A172 (cell line): ENCODE measurements around the gene ITGA11. TPM values are rescaled to one million over a fixed set of nuclear protein-coding genes. Genes with fewer than 3 reads are reported as not detected.
"Not testable (repeated sequence)": the region's sequence is repeated elsewhere in the genome, so short reads cannot be mapped to it uniquely, and the experiment has no call there.

ENCODE experiments used
- DNase-seq: peaks from one replicate; pipeline ENCODE4 v3.0.0-alpha.2; 2015; ENCODE audit warnings: low spot score
- total RNA-seq: library from RNA; depleted of rRNA; stranded (reverse); fragments of >200 nt; shearing (Covaris generic); gene quantifications from 2 replicates; pipeline ENCODE4 v1.2.3, GENCODE V29; 2014

The ITGA11 gene
- total RNA-seq, 1 experiment from 2014 or later, result 0.72 TPM

GRCh38 chr15:68423359-68424296 is 8.3 kb downstream of the ITGA11 start:
- DNase-seq, result no peak

GRCh38 chr15:68422403-68423145 is 9.4 kb downstream of the ITGA11 start:
- not testable (repeated sequence) for DNase-seq

- DNase-seq, result peak; percentile 7
These were observed 10.1 kb downstream of the ITGA11 start for GRCh38 chr15:68421798-68422402.

GRCh38 chr15:68421115-68421551 is 10.8 kb downstream of the ITGA11 start:
- no peak for DNase-seq

GRCh38 chr15:68420186-68420684 is 11.7 kb downstream of the ITGA11 start:
- DNase-seq, result peak; percentile 57

GRCh38 chr15:68419301-68420175 is 12.4 kb downstream of the ITGA11 start:
- DNase-seq, result no peak

- peak; percentile 54 for DNase-seq
These were observed 13.3 kb downstream of the ITGA11 start for GRCh38 chr15:68418611-68419161.

GRCh38 chr15:68417897-68418296 is 14.1 kb downstream of the ITGA11 start:
- DNase-seq, result no peak

GRCh38 chr15:68417051-68417450 is 14.9 kb downstream of the ITGA11 start:
- no peak for DNase-seq

- no peak for DNase-seq
These were observed 15.8 kb downstream of the ITGA11 start for GRCh38 chr15:68416158-68416535.

GRCh38 chr15:68415501-68416157 is 16.3 kb downstream of the ITGA11 start:
- DNase-seq, result no peak

GRCh38 chr15:68415061-68415460 is 16.9 kb downstream of the ITGA11 start:
- DNase-seq, result no peak

GRCh38 chr15:68414591-68414990 is 17.4 kb downstream of the ITGA11 start:
- DNase-seq, result no peak

- no peak for DNase-seq
These were observed 17.8 kb downstream of the ITGA11 start for GRCh38 chr15:68414206-68414555.

GRCh38 chr15:68413363-68414205 is 18.4 kb downstream of the ITGA11 start:
- DNase-seq, result no peak

GRCh38 chr15:68412218-68412617 is 19.7 kb downstream of the ITGA11 start:
- no peak for DNase-seq

GRCh38 chr15:68411735-68412134 is 20.2 kb downstream of the ITGA11 start:
- no peak for DNase-seq

- DNase-seq, result no peak
These were observed 20.7 kb downstream of the ITGA11 start for GRCh38 chr15:68411343-68411675.
